ENCODE results near the gene FASN.

Gene FASN

DNA sequence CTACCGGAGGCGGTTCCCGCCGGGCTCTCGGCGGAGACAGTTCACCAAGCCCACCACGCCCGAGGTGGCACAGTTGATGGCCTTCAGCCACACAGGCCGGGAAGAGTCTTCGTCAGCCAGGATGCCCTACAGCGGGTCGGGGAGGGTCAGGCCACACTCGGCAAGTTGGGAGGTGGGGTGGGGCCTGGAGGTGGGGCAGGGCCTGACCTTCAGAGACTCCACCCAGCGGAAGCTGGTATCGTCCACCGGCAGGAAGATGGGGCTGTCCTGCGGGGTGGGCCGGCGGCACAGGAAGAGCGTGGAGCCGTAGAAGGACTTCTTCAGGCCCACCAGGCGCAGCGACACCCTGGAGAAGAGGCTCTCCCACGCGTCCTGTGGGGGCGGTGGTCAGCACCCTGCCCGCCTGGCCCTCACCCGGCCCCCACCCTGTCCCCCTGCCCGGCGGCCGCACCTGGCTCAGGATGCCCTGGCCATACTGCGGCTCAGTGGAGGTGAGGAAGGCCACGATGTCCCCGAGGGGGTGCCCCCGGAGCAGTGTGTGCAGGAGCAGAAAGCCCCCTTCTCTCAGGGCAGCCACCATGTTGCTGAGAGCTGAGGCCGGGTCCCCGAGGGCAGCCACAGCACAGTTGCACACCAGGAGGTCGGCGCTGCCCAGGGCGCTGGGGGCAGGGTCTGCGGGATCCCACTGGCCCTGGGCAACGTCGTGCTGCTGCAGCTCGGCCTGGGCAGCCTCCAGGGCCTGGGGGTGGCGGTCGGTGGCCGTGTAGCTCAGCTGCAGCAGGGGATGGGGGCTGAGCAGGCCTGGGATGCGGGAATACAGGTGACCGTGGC lies 12.8 kb downstream of the FASN start:
- TF ChIP-seq, protein P1, sequence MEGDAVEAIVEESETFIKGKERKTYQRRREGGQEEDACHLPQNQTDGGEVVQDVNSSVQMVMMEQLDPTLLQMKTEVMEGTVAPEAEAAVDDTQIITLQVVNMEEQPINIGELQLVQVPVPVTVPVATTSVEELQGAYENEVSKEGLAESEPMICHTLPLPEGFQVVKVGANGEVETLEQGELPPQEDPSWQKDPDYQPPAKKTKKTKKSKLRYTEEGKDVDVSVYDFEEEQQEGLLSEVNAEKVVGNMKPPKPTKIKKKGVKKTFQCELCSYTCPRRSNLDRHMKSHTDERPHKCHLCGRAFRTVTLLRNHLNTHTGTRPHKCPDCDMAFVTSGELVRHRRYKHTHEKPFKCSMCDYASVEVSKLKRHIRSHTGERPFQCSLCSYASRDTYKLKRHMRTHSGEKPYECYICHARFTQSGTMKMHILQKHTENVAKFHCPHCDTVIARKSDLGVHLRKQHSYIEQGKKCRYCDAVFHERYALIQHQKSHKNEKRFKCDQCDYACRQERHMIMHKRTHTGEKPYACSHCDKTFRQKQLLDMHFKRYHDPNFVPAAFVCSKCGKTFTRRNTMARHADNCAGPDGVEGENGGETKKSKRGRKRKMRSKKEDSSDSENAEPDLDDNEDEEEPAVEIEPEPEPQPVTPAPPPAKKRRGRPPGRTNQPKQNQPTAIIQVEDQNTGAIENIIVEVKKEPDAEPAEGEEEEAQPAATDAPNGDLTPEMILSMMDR (IDR thresholded peaks at IDR 0.05): no peak

DNA sequence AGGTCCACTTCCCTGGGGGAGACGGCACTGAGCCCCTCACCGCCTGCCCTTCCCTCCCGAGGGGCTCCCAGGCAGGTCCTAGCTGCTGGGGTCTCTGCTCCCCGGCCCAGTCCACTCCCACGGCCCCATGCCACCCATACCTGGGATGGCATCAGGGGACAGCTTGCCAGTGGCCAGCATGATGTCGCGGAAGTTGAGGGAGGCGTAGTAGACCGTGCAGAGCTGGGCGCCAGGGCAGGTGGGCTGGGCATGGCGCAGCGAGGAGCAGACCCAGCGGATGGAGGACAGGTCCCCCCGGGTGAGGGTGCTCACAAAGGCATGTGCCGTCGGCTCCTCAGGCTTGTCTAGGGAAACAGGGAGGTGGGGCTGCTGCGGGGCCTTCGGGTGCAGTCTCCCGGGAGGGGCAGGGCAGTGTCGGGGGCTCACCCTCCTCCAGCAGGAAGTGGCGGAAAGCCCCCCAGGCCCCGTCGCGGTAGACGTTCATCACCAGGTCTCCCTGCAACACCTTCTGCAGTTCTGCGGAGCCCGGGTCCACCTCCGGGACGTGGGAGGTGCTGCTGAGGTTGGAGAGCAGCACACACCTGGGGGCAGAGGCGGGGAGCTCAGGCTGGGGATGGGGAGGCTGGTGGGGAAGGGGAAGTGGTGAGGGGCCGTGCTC lies 13.5 kb downstream of the FASN start:
- TF ChIP-seq, protein P1 (IDR thresholded peaks at IDR 0.05): no peak

DNA sequence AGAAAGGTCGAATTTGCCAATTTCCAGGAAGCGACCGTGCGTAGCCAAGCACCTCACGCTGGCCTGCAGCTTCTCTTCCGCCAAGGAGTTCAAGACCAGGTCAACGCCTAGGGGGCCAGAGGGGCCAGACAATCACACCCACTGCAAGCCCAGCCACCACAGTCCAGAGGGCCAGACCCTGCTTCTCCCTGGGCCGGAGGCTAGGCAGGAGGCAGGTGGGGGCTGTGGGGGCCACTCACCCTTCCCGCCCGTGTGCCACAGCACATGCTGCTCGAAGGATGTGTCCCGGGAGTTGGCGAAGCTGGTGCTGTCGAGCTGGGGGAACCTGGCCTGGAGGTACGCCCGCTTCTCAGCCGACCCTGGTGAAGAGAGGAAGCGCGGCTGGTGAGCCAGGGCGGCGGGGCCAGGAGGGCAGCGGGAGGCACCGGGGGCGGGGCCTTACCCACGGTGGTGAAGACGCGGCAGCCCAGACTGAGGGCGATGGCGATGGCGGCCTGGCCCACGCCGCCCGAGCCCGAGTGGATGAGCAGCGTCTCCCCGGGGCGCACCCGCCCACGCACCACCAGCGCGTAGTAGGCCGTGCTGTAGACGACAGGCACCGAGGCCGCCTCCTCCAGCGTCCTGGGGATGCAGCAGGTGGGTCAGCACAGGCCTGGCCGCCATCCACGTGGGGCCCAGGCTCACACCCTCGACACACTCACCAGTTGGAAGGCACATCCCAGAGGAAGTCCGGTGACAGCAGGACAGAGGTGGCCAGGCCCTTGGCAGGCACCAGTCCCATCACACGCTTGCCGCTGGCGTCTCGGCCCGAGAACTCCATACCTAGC lies 14.3 kb downstream of the FASN start:
- TF ChIP-seq, protein P1 (IDR thresholded peaks at IDR 0.05): no peak

DNA sequence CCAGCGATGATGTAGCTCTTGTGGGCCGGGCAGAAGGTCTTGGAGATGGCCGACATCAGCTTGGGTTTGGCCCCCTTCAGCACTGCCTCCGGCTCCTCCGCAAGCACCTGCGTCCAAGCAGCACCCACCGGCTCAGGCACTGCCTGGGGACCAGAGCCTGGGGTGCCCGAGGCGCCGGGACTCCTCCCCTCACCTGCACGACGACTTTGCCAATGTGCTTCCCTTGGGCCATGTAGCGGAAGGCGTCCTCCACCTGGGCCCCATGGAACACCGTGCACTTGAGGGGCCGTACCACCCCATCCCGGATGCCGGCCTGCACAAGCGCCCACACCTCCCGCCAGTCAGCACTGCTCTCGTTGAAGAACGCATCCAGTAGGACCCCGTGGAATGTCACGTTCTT lies 15.0 kb downstream of the FASN start:
- TF ChIP-seq, protein P1 (IDR thresholded peaks at IDR 0.05): no peak

DNA sequence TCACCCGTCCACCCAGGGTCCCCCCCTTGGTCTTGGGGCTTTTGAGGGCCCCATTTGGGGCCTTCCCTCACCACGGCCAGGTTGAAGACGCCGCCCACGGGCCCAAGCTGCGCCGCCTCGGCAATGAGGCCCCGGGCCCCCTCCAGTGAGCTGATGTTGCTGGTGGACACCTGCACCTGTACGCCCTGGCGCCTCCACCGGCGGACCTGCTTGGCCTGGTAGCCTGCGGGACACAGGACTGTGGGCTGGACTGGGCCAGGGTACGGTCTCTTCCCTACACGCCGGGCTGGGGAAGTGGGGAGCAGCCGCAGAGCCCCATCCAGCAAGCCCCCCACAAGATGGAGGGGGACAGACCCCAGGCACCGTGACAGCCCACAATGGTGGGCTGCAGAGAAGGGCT lies 15.6 kb downstream of the FASN start:
- TF ChIP-seq, protein P1 (IDR thresholded peaks at IDR 0.05): no peak

DNA sequence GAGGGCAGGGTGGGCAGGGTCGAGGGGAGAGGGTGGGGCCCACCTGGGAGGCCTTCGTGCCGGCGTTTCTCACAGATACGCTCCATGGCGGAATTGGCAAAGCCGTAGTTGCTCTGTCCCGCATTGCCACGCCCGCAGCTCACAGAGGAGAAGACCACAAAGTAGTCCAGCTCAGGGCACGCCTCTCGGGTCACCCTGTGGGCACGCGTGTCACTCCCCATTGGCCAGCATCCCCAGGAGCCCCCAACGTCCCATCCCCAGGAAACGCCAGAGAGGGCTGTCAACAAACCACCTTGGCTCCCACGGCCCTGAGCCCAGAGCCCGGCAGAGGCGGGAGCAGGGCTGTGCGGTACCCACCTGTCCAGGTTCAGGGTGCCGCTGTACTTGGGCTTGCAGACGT lies 16.1 kb downstream of the FASN start:
- TF ChIP-seq, protein P1 (IDR thresholded peaks at IDR 0.05): no peak

DNA sequence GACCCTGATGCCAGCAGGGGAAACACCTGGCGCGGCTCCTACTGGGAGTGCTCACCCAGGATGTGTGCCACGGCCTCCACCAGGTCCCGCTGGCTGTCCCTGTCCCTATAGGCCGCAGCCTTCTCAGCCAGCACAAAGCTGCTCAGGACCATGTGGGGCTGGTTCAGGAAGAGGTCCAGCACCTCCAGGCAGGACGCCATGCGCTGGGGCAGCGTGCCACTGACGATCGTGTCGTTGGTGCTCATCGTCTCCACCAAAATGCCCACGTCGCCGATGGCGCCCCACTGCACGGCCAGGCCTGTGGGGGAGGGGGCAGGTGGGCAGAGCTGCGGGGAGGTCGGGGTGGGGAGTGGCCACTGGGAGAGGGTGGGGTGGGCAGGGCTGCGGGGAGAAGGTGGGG lies 16.5 kb downstream of the FASN start:
- TF ChIP-seq, protein P1 (IDR thresholded peaks at IDR 0.05): no peak
